OCI-LY1 (cell line): Measurements from ENCODE around the gene SNTB2.

Experiments
- EZH2 ChIP-seq: fragments of 200-600 bp; sonication (generic), shearing (Covaris generic); IDR thresholded peaks from 2 replicates; pipeline ENCODE4 v1.8.0; 2017; ENCODE audit warnings: borderline replicate concordance, mixed run types, mild to moderate bottlenecking, antibody characterized with exemption, low read length, moderate library complexity, mixed read lengths
- TF ChIP-seq, protein P1 (sequence below): fragments of 200-600 bp; sonication (generic), shearing (Covaris generic); IDR thresholded peaks from 2 replicates; pipeline ENCODE4 v1.5.1; 2017; ENCODE audit warnings: mild to moderate bottlenecking, antibody characterized with exemption, low read length, moderate library complexity, mixed read lengths

GRCh38 chr16:69241926-69242325 is 55.0 kb downstream of the SNTB2 start:
- TF ChIP-seq, protein P1, sequence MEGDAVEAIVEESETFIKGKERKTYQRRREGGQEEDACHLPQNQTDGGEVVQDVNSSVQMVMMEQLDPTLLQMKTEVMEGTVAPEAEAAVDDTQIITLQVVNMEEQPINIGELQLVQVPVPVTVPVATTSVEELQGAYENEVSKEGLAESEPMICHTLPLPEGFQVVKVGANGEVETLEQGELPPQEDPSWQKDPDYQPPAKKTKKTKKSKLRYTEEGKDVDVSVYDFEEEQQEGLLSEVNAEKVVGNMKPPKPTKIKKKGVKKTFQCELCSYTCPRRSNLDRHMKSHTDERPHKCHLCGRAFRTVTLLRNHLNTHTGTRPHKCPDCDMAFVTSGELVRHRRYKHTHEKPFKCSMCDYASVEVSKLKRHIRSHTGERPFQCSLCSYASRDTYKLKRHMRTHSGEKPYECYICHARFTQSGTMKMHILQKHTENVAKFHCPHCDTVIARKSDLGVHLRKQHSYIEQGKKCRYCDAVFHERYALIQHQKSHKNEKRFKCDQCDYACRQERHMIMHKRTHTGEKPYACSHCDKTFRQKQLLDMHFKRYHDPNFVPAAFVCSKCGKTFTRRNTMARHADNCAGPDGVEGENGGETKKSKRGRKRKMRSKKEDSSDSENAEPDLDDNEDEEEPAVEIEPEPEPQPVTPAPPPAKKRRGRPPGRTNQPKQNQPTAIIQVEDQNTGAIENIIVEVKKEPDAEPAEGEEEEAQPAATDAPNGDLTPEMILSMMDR: no peak
- no peak for TF ChIP-seq EZH2
